Body of pancreas (tissue), 4 donors: ENCODE data around the gene C19orf47.

Source experiments
- POLR2A ChIP-seq, 3 donors: fragments of 450-650 bp; IDR thresholded peaks; one replicate each; pipeline ENCODE4 v1.6.1; 2016; ENCODE audit warnings: antibody characterized with exemption in 3 of 3, mild to moderate bottlenecking in 2 of 3
- TF ChIP-seq, protein P1 (sequence below), 7 experiments: fragments of 450-650 bp in 4 of 7; fragments of 200-600 bp in 3 of 7; sonication (generic) in 3 of 7; IDR thresholded peaks; one replicate each; pipeline ENCODE4 v1.5.1; 2016 to 2019; ENCODE audit warnings: antibody characterized with exemption in 7 of 7

DNA sequence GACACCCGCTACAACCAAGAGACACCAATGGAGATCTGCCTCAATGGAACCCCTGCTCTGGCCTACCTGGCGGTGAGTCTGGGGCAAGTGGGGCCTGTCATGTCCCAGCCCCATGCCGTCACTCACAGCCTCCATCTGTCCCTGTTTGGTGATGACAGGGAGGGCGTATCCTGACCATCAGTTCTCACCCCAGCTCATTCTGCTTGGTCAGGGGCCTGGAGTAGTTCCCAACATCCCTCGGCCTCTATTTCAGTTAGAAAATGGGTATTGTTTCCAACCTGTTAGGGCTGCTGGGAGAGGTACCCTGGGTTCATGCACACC lies 23.6 kb upstream of the C19orf47 start:
- TF ChIP-seq, protein P1, sequence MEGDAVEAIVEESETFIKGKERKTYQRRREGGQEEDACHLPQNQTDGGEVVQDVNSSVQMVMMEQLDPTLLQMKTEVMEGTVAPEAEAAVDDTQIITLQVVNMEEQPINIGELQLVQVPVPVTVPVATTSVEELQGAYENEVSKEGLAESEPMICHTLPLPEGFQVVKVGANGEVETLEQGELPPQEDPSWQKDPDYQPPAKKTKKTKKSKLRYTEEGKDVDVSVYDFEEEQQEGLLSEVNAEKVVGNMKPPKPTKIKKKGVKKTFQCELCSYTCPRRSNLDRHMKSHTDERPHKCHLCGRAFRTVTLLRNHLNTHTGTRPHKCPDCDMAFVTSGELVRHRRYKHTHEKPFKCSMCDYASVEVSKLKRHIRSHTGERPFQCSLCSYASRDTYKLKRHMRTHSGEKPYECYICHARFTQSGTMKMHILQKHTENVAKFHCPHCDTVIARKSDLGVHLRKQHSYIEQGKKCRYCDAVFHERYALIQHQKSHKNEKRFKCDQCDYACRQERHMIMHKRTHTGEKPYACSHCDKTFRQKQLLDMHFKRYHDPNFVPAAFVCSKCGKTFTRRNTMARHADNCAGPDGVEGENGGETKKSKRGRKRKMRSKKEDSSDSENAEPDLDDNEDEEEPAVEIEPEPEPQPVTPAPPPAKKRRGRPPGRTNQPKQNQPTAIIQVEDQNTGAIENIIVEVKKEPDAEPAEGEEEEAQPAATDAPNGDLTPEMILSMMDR (IDR thresholded peaks at IDR 0.05): no peak
- TF ChIP-seq POLR2A (IDR thresholded peaks at IDR 0.05): no peak
